ENCODE data around the gene MACROH2A1. TPM values are rescaled to one million over a fixed set of nuclear protein-coding genes. Genes with fewer than 3 reads are reported as not detected.
A peak's percentile ranks its signal among the peaks of the same experiment; 100 is the strongest.
"Not testable (repeated sequence)": the region's sequence is repeated elsewhere in the genome, so short reads cannot be mapped to it uniquely, and the experiment has no call there.

The MACROH2A1 gene
- polyA plus RNA-seq, 3 donors from 2014 or later: 162 to 195 (median 168) TPM

DNA sequence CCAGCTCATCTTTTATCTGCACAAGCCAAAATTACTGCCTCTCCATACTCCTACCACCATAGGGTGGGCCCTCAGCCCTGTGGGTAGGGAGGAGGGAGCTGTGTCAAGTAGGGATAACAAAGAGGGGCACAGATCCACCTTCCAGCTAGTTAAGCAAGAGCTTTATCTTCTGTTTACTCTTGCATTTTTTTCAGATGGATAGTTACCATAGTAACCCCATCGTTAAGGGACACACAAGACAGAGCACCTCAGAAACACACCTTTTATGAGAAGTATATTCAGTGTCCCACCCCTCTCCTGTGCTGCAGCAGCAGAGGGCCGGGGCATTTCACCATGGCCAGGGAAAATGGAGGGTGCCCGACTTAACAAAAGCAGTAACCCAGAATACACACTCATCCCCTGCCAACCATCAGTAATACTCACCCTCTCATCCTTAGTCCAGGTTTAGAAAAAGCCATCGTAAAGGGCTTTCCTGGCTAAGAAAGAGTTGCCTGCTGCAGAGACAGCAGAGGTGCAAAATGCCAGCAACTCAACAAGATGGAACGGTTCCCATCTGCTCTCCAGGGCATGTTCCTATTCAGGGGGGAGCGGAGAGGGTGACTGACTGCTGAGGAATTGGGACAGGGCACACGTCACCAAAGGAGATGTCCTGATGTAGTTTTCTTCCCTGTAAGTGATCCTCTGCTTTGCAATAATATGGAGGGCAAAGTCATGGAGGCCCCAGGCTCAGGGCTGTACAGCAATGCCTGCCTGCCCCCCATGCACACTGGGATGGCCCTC, 25.1 kb downstream of the MACROH2A1 start:
- H3K27me3 Mint-ChIP-seq (ENCODE audit: low read depth in 3 of 3): no peaks in the 10 kb centered on the region
- H3K4me3 Mint-ChIP-seq: no peak overlapping the region
- DNase-seq: no peak
- peaks cover 5 to 38% (median 7%) of the 10 kb centered on the region in 3 donors for H3K36me3 Mint-ChIP-seq
- H3K9me3 Mint-ChIP-seq: no peaks in the 10 kb centered on the region
- H3K4me1 Mint-ChIP-seq: peaks cover 36 to 69% of the 10 kb centered on the region in 2 donors
- peak overlapping the region in 2 of 6 donors; percentile 13 to 27 for H3K27ac Mint-ChIP-seq

DNA sequence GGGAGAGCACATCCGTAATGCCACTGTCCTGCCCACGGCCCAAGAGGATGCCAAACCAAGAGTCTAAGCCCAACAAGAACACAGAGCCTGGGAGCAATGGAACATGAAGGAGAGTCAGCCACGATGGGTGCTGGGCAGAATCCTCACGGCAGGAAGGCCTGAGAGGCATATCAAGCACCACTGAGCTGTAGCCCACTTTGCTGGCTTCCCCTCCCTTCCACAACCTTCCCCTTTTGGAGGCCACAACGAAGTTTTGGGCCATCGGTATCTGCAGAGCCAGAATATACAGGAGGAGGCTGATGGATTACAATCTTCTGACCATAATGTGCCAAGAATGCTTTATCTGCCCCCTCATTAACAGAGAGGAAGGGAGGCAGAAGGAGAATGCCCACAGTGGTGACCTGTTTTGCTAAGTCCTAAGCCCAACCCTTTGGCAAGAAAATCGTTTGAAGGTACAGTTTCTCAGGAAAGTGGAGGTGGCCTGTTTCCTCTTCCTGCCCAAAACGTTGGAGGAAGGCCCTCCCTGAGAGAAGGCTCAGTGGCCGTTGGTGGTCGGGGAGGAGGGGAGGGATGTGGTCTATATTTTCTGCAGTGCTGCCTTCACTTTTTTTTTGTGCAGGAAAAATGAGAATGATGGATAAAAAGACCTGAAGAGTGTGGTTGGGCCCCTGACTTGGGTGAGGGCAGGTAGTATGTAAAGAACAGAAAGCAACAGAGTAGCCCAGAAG, 26.2 kb downstream of the MACROH2A1 start:
- H3K27ac Mint-ChIP-seq: peak overlapping the region in 4 of 6 donors; percentile 29 to 53 (median 39)
- peaks cover 34 to 59% of the 10 kb centered on the region in 2 donors for H3K4me1 Mint-ChIP-seq

DNA sequence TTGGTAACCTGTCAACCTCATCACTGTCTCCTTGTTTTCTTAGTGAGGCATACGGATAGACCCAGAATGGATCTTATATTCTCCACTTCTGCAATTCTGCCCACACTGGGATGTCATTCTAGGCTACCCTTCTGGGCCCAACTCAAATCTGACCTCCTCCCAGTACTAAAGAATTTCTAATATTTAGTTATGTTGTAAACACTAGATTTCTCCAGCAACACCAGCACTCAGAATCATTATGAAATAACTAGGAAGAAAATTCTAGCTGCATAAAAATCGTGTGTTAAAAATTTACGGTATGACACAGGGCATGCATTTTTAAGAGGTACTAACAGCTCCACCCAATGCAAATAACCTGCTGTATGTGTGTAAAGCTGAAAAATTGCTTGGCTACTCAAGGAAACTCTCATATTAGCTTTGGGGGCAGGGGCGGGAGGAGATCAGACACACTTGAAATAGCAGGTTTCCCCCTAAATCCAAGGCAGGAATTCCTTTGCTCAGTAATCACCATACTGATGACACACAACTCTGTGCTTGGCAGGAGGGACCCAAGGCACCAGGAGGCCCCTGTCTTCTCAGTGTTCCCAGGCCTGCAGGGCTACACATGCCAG, 27.3 kb downstream of the MACROH2A1 start:
- H3K36me3 Mint-ChIP-seq: peaks cover 7 to 30% (median 7%) of the 10 kb centered on the region in 3 donors

More for the DNA sequence above, 26.2 kb downstream of the MACROH2A1 start:
- Mint-ChIP-seq H3K9me3 (no peaks in the 10 kb centered on the region), H3K4me3 (no peak overlapping the region), H3K27me3 (ENCODE audit: low read depth in 3 of 3) (peaks cover 0 to 1% (median 0%) of the 10 kb centered on the region in 3 donors), H3K36me3 (peaks cover 5 to 33% (median 7%) of the 10 kb centered on the region in 3 donors)
- DNase-seq: no peak

DNA sequence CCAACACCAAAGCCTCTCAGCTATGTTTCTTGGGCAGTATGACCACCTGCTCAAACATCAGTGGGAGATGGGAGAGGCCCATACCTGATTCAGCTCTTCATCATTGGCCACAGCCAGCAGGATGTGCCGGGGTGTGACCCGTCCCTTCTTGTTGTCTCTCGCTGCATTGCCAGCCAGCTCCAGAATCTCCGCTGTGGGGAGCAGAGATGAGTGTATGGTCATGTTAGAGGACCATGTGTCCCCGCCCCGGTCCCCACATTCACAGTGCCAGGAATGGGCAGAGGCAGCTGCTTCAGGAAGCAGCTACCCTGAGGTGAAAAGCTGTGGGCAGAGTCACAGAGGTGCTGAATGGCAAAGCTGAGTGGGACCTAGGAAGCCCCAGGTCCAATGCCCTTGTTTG, 29.1 kb downstream of the MACROH2A1 start:
- Mint-ChIP-seq H3K9me3 (no peaks in the 10 kb centered on the region), H3K36me3 (peaks cover 3 to 23% (median 13%) of the 10 kb centered on the region in 3 donors), H3K4me3 (no peak overlapping the region), H3K27ac (peak overlapping the region in 3 of 6 donors; percentile 17 to 53 (median 40)), H3K4me1 (peaks cover 29 to 37% of the 10 kb centered on the region in 2 donors), H3K27me3 (ENCODE audit: low read depth in 3 of 3) (peaks cover 0 to 2% (median 0%) of the 10 kb centered on the region in 3 donors)
- DNase-seq: no peak

More for the DNA sequence above, 27.3 kb downstream of the MACROH2A1 start:
- H3K4me1 Mint-ChIP-seq: peaks cover 31 to 50% of the 10 kb centered on the region in 2 donors
- peaks cover 0 to 2% (median 0%) of the 10 kb centered on the region in 3 donors for H3K27me3 Mint-ChIP-seq (ENCODE audit: low read depth in 3 of 3)
- no peaks in the 10 kb centered on the region for H3K9me3 Mint-ChIP-seq
- no peak overlapping the region for H3K4me3 Mint-ChIP-seq
- peak overlapping the region in 2 of 6 donors; percentile 0 to 48 for H3K27ac Mint-ChIP-seq
- DNase-seq: no peak

DNA sequence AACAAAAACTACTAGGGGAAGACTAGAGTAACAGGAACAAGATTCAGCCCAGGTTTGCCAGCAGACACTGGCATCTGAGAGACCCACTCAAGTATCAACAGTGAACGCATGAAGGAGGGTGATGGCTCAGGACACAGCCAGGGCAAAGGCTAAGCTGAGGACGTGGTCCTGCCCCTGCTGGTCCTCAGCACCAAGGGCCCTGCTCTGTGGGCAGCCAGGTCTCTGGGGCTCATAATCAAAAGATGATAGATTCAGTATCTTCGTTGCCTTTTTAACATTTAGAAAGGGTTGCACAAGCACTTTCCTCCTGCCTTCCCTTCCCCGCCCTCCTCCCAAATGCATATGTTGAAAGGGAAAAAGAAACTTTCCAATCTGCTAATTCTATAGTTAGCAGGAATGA, 31.5 kb downstream of the MACROH2A1 start:
- Mint-ChIP-seq H3K4me3 (no peak overlapping the region), H3K27me3 (ENCODE audit: low read depth in 3 of 3) (peaks cover 0 to 2% (median 0%) of the 10 kb centered on the region in 3 donors), H3K27ac (no peak overlapping the region), H3K9me3 (no peaks in the 10 kb centered on the region), H3K36me3 (peaks cover 7 to 30% (median 26%) of the 10 kb centered on the region in 3 donors), H3K4me1 (peaks cover 20 to 39% of the 10 kb centered on the region in 2 donors)
- DNase-seq: no peak

DNA sequence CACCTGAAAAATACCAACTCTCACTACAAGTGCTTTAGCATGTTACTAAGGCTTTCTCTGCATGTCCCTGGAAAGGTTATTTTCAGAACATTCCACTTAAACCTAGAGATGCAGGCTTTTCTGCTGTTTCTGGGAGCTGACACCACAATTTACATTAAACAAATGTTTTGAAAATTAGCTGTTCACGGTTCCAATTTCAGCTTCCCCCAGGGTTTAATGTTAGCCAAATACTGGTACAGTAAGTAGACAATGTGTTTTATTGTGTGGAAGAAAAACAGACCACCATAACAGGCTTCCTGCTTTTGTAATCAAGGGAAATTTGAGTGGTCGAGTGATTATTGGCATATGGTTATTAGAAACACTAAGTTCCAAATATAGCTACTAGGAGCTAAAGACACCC, 32.0 kb downstream of the MACROH2A1 start:
- H3K27ac Mint-ChIP-seq: no peak overlapping the region
- no peak overlapping the region for H3K4me3 Mint-ChIP-seq
- peaks cover 0 to 2% (median 0%) of the 10 kb centered on the region in 3 donors for H3K27me3 Mint-ChIP-seq (ENCODE audit: low read depth in 3 of 3)
- peaks cover 7 to 30% (median 26%) of the 10 kb centered on the region in 3 donors for H3K36me3 Mint-ChIP-seq
- peaks cover 15 to 40% of the 10 kb centered on the region in 2 donors for H3K4me1 Mint-ChIP-seq
- DNase-seq: no peak
- H3K9me3 Mint-ChIP-seq: no peaks in the 10 kb centered on the region

DNA sequence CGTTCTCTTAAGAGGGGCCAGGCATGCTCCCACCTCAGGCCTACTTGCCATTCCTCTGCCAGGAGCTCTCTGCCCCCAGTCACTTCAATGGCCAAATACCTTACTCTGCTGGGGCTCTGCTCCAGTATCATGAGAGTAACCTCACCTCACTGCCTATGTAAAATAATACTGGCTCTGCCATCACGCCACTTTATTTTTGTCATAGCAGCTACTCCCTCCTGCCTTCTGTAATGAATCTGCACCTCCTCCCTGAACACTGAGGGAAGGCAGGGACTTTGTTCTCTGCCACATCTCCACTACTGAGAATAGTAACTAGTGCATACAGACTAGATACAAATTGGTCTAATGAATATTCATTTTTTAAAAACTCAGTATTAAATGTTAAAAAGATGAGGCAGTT, 33.8 kb downstream of the MACROH2A1 start:
- H3K4me3 Mint-ChIP-seq: no peak overlapping the region
- no peak for DNase-seq
- peaks cover 21 to 51% of the 10 kb centered on the region in 2 donors for H3K4me1 Mint-ChIP-seq
- peaks cover 0 to 2% (median 0%) of the 10 kb centered on the region in 3 donors for H3K27me3 Mint-ChIP-seq (ENCODE audit: low read depth in 3 of 3)
- H3K27ac Mint-ChIP-seq: peak overlapping the region in 2 of 6 donors; percentile 24 to 53
- peaks cover 10 to 24% (median 23%) of the 10 kb centered on the region in 3 donors for H3K36me3 Mint-ChIP-seq
- no peaks in the 10 kb centered on the region for H3K9me3 Mint-ChIP-seq

DNA sequence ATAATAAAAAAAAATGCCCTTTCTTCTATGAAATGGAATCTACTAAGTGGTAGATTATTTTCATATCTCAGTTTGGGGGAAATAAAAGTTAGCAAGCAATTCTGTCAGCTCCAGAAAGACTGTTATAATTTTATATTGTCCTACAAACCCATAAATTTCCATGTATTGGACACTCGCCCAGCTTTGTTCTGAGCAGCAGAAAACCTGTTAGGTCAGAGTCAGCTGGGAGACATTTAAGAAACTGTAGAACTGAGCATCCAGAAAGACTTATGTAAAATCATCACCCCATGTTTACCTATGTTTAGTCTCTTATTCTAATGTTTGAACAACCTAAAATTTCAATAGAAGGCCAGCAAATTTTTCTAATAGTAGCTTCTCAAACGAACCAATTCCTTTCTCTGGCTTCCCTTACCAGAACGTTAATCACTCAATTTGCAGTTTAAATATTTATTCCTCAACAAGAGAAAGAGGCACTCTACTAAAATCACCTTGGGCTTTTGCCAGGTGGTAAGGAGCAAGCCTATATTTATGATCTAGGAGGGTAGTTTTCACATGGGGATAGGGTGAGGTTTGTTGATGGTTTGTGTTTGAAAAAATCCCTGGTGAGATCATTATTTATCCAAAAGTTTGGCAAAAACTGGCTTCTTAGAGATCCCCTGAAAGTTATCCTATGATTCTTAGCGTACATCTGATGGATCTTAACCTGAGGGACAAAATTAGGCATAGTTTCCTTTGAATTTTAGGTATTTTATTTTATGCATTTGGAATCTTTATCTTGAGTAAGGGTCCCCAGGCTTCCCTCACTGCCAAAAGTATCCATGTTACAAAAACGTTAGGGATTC, 34.4 kb downstream of the MACROH2A1 start:
- H3K4me1 Mint-ChIP-seq: peaks cover 24 to 58% of the 10 kb centered on the region in 2 donors
- DNase-seq: no peak
- peaks cover 10 to 25% (median 23%) of the 10 kb centered on the region in 3 donors for H3K36me3 Mint-ChIP-seq
- peaks cover 0 to 2% (median 0%) of the 10 kb centered on the region in 3 donors for H3K27me3 Mint-ChIP-seq (ENCODE audit: low read depth in 3 of 3)
- H3K4me3 Mint-ChIP-seq: no peak overlapping the region
- H3K27ac Mint-ChIP-seq: peak overlapping the region in 2 of 6 donors; percentile 48 to 59
- H3K9me3 Mint-ChIP-seq: no peaks in the 10 kb centered on the region

DNA sequence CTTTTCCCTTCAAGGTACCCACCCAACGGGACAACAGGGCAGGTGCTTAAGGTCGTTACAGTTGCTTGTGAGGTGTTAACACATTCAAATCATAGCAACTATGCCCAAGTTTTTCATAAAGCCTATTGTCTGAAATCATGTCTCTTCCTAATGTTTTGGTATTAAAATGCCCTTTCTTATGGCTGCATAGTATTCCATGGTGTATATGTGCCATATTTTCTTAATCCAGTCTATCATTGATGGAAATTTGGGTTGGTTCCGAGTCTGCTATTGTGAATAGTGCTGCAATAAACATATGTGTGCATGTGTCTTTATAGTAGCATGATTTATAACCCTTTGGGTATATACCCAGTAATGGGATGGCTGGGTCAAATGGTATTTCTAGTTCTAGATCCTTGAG, 35.7 kb downstream of the MACROH2A1 start:
- H3K36me3 Mint-ChIP-seq: peaks cover 10 to 19% (median 18%) of the 10 kb centered on the region in 3 donors

DNA sequence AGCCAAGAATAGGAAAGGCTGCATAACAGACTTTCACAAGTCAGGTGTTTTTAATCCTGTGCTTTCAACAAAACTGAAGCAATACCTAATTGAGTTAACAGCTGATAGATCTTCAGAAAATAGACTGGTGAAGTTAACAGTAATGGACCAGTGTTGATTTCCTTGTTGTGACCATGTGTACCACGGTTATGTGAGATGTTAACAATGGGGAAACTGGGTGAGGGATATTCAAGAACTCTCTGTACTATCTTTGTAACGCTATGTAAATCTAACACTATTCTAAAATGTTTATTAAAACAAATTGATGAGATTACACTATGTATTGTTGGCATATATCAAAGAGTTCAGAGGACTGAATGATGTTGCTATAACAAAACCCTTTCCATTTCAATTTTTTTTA, 36.9 kb downstream of the MACROH2A1 start:
- Mint-ChIP-seq H3K4me3 (no peak overlapping the region), H3K4me1 (peaks cover 26 to 66% of the 10 kb centered on the region in 2 donors), H3K36me3 (peaks cover 8 to 19% (median 15%) of the 10 kb centered on the region in 3 donors), H3K9me3 (no peaks in the 10 kb centered on the region), H3K27me3 (ENCODE audit: low read depth in 3 of 3) (no peaks in the 10 kb centered on the region), H3K27ac (no peak overlapping the region)
- no peak for DNase-seq

More for the DNA sequence above, 35.7 kb downstream of the MACROH2A1 start:
- Mint-ChIP-seq H3K27ac (peak overlapping the region in 1 of 6 donors; percentile 57), H3K4me1 (peaks cover 26 to 66% of the 10 kb centered on the region in 2 donors)
- H3K4me3 Mint-ChIP-seq; H3K27me3 Mint-ChIP-seq (ENCODE audit: low read depth in 3 of 3); DNase-seq; H3K9me3 Mint-ChIP-seq: not testable (repeated sequence)

DNA sequence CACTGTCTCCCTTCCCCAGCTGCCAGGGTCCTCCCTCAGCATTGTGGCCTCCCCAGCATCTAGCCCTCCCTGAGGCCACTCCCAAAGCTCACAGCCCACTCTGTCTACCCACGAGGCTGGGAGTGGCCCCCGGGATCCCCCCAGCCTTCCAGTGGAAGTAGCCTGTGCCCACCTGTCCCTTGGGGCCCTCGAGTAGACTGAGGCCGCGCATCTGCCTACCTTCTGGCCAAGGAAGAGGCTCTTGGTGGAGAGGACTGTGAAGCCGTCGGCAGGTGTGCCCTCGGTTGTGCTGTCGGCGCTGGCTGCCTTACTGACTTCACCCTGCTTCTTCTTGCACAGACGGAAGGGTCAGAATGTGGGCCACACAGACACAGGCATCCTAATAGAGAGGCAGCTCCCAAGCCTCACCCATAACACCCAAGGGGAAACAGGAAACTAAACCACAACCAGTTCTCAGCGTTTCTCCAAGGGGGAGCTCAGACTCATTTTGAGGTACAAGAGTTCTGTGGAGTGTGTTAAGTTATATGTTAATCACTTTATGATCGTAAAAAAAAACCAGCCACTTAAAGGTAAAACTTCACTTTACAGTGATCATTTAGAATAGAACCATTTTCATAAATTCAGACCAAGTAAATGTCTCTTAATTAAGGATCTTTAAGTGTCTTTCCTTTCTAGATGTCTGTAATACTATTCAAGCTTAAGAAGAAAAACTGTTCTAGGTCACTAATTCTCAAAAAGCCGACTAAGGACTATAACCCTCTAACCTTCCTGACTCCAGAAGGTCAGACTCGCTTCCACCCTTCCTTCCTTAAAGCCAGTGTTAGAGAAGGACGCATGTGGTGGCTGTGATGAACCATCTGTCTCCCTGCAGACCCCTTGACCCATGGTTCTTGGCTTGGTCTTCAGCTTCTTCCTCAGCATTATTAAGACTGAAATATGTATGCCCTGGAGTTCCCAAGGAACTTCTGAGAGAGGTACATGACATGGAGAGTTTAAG, 38.5 kb downstream of the MACROH2A1 start:
- Mint-ChIP-seq H3K27me3 (ENCODE audit: low read depth in 3 of 3) (no peaks in the 10 kb centered on the region), H3K27ac (peak overlapping the region in 5 of 6 donors; percentile 44 to 62 (median 49)), H3K9me3 (no peaks in the 10 kb centered on the region), H3K4me3 (peak overlapping the region in 1 of 5 donors; percentile 27), H3K36me3 (peaks cover 8 to 22% (median 14%) of the 10 kb centered on the region in 3 donors), H3K4me1 (peaks cover 26 to 67% of the 10 kb centered on the region in 2 donors)
- DNase-seq: no peak

Data from immature natural killer cell (primary cell).